K562 (cell line): ENCODE measurements around the gene KRT71. TPM values are rescaled to one million over a fixed set of nuclear protein-coding genes. Genes with fewer than 3 reads are reported as not detected.

Experiments used
- BRCA1 ChIP-seq, 2 experiments: fragments of 450-650 bp in 1 of 2; sonication (generic) in 1 of 2; formaldehyde crosslinking in 1 of 2; IDR thresholded peaks; 2 replicates each; pipeline versions ENCODE4 v1.5.0 to v1.6.1; 2017 to 2020; ENCODE audit warnings: mild to moderate bottlenecking in 1 of 2, missing genetic modification reagents in 1 of 2
- CBX2 ChIP-seq: fragments of 200-600 bp; sonication (generic); IDR thresholded peaks from one replicate; pipeline ENCODE4 v1.6.1; 2012; ENCODE audit warnings: mild to moderate bottlenecking, low read length, inconsistent platforms; ENCODE audit not compliant: insufficient read depth, poor library complexity, severe bottlenecking
- CHD2 ChIP-seq: IDR thresholded peaks from 2 replicates; pipeline ENCODE4 v1.6.1; 2011; ENCODE audit warnings: low read depth, low read length
- HDAC8 ChIP-seq: fragments of 450-650 bp; IDR thresholded peaks from 2 replicates; pipeline ENCODE4 v1.6.1; 2016; ENCODE audit warnings: mild to moderate bottlenecking, missing genetic modification characterization, moderate library complexity, missing compliant biosample characterization
- L3MBTL2 ChIP-seq: fragments of 450-650 bp; IDR thresholded peaks from 2 replicates; pipeline ENCODE4 v1.6.1; 2016; ENCODE audit warnings: mild to moderate bottlenecking, moderate library complexity
- NCOA1 ChIP-seq: fragments of 450-650 bp; IDR thresholded peaks from 2 replicates; pipeline ENCODE4 v1.6.1; 2016; ENCODE audit warnings: low read depth
- PKNOX1 ChIP-seq: fragments of 450-650 bp; IDR thresholded peaks from 2 replicates; pipeline ENCODE4 v1.6.1; 2016
- TARDBP ChIP-seq: fragments of 450-650 bp; IDR thresholded peaks from 2 replicates; pipeline ENCODE4 v1.6.1; 2016
- ZKSCAN1 ChIP-seq: fragments of 150-350 bp; IDR thresholded peaks from 2 replicates; pipeline ENCODE4 v1.6.1; 2016; ENCODE audit warnings: low read depth, low read length
- ZNF12 ChIP-seq: sonication (generic); formaldehyde crosslinking; IDR thresholded peaks from 2 replicates; pipeline ENCODE4 v1.4.0; 2020; ENCODE audit warnings: mild to moderate bottlenecking, missing genetic modification reagents
- ZNF165 ChIP-seq: fragments of 250-450 bp; sonication (Bioruptor Pico); IDR thresholded peaks from 2 replicates; pipeline ENCODE4 v1.4.0; 2020; ENCODE audit warnings: borderline replicate concordance
- ZNF785 ChIP-seq: fragments of 250-450 bp; sonication (Bioruptor Pico); IDR thresholded peaks from 2 replicates; pipeline ENCODE4 v1.4.0; 2020; ENCODE audit warnings: mild to moderate bottlenecking
- polyA plus RNA-seq, 8 experiments: library from polyadenylated mRNA; depleted of rRNA in 4 of 8; stranded (reverse) in 5 of 8; unstranded in 3 of 8; fragments of >200 nt; fragmentation: Nextera tagmentation in 2 of 8; fragmentation: Illumina TruSeq in 1 of 8; extraction: Ambion mirVana in 2 of 8; extraction: Trizol in 1 of 8; gene quantifications; 2 replicates each; pipeline versions ENCODE4 v1.2.1 to v1.2.3, GENCODE V29; 2011 to 2014; ENCODE audit warnings: inconsistent platforms in 1 of 8, missing spikeins in 1 of 8
- total RNA-seq, 7 experiments: library from RNA; depleted of rRNA in 6 of 7; stranded (reverse); fragments of >200 nt in 6 of 7; fragmentation: Illumina TruSeq in 2 of 7; extraction: Trizol in 2 of 7; gene quantifications; 2 replicates each; pipeline versions ENCODE4 v1.2.1 to v1.2.3, GENCODE V29; 2011 to 2021; ENCODE audit warnings: low replicate concordance in 1 of 7
- TF ChIP-seq, protein P1 (sequence below): fragments of 200-600 bp; sonication (generic); IDR thresholded peaks from one replicate; pipeline ENCODE4 v1.6.1; 2012; ENCODE audit warnings: mild to moderate bottlenecking, low read depth, low read length, inconsistent platforms
- TF ChIP-seq, protein P2 (sequence below): IDR thresholded peaks from 2 replicates; pipeline ENCODE4 v1.6.1; 2012; ENCODE audit warnings: low read depth, low read length, improper control_type of control experiment, borderline replicate concordance
- TF ChIP-seq, protein P3 (sequence below): fragments of 250-450 bp; sonication (Bioruptor Pico); IDR thresholded peaks from 2 replicates; pipeline ENCODE4 v1.6.1; 2021; ENCODE audit warnings: mild to moderate bottlenecking

The KRT71 gene
- total and polyA plus RNA-seq, 9 of the 15 experiments (the other 6 are each of a cell fraction or from before 2014, with no cell fraction given), result not detected

GRCh38 chr12:52600071-52600470 lies 47.1 kb upstream of the KRT71 start (continued):
- TF ChIP-seq, protein P1, sequence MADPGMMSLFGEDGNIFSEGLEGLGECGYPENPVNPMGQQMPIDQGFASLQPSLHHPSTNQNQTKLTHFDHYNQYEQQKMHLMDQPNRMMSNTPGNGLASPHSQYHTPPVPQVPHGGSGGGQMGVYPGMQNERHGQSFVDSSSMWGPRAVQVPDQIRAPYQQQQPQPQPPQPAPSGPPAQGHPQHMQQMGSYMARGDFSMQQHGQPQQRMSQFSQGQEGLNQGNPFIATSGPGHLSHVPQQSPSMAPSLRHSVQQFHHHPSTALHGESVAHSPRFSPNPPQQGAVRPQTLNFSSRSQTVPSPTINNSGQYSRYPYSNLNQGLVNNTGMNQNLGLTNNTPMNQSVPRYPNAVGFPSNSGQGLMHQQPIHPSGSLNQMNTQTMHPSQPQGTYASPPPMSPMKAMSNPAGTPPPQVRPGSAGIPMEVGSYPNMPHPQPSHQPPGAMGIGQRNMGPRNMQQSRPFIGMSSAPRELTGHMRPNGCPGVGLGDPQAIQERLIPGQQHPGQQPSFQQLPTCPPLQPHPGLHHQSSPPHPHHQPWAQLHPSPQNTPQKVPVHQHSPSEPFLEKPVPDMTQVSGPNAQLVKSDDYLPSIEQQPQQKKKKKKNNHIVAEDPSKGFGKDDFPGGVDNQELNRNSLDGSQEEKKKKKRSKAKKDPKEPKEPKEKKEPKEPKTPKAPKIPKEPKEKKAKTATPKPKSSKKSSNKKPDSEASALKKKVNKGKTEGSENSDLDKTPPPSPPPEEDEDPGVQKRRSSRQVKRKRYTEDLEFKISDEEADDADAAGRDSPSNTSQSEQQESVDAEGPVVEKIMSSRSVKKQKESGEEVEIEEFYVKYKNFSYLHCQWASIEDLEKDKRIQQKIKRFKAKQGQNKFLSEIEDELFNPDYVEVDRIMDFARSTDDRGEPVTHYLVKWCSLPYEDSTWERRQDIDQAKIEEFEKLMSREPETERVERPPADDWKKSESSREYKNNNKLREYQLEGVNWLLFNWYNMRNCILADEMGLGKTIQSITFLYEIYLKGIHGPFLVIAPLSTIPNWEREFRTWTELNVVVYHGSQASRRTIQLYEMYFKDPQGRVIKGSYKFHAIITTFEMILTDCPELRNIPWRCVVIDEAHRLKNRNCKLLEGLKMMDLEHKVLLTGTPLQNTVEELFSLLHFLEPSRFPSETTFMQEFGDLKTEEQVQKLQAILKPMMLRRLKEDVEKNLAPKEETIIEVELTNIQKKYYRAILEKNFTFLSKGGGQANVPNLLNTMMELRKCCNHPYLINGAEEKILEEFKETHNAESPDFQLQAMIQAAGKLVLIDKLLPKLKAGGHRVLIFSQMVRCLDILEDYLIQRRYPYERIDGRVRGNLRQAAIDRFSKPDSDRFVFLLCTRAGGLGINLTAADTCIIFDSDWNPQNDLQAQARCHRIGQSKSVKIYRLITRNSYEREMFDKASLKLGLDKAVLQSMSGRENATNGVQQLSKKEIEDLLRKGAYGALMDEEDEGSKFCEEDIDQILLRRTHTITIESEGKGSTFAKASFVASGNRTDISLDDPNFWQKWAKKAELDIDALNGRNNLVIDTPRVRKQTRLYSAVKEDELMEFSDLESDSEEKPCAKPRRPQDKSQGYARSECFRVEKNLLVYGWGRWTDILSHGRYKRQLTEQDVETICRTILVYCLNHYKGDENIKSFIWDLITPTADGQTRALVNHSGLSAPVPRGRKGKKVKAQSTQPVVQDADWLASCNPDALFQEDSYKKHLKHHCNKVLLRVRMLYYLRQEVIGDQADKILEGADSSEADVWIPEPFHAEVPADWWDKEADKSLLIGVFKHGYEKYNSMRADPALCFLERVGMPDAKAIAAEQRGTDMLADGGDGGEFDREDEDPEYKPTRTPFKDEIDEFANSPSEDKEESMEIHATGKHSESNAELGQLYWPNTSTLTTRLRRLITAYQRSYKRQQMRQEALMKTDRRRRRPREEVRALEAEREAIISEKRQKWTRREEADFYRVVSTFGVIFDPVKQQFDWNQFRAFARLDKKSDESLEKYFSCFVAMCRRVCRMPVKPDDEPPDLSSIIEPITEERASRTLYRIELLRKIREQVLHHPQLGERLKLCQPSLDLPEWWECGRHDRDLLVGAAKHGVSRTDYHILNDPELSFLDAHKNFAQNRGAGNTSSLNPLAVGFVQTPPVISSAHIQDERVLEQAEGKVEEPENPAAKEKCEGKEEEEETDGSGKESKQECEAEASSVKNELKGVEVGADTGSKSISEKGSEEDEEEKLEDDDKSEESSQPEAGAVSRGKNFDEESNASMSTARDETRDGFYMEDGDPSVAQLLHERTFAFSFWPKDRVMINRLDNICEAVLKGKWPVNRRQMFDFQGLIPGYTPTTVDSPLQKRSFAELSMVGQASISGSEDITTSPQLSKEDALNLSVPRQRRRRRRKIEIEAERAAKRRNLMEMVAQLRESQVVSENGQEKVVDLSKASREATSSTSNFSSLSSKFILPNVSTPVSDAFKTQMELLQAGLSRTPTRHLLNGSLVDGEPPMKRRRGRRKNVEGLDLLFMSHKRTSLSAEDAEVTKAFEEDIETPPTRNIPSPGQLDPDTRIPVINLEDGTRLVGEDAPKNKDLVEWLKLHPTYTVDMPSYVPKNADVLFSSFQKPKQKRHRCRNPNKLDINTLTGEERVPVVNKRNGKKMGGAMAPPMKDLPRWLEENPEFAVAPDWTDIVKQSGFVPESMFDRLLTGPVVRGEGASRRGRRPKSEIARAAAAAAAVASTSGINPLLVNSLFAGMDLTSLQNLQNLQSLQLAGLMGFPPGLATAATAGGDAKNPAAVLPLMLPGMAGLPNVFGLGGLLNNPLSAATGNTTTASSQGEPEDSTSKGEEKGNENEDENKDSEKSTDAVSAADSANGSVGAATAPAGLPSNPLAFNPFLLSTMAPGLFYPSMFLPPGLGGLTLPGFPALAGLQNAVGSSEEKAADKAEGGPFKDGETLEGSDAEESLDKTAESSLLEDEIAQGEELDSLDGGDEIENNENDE, result no peak
- no peak for TF ChIP-seq CHD2
- no peak for TF ChIP-seq BRCA1 (IDR thresholded peaks at IDR 0.05)
- TF ChIP-seq BRCA1 (CRISPR knock-in tag; IDR thresholded peaks at IDR 0.05), result no peak
- no peak for TF ChIP-seq ZKSCAN1
- TF ChIP-seq ZNF785, result no peak
- TF ChIP-seq, protein P2, sequence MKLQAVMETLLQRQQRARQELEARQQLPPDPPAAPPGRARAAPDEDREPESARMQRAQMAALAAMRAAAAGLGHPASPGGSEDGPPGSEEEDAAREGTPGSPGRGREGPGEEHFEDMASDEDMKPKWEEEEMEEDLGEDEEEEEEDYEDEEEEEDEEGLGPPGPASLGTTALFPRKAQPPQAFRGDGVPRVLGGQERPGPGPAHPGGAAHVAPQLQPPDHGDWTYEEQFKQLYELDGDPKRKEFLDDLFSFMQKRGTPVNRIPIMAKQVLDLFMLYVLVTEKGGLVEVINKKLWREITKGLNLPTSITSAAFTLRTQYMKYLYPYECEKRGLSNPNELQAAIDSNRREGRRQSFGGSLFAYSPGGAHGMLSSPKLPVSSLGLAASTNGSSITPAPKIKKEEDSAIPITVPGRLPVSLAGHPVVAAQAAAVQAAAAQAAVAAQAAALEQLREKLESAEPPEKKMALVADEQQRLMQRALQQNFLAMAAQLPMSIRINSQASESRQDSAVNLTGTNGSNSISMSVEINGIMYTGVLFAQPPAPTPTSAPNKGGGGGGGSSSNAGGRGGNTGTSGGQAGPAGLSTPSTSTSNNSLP, result no peak
- no peak for TF ChIP-seq TARDBP
- TF ChIP-seq NCOA1, result no peak
- TF ChIP-seq, protein P3, sequence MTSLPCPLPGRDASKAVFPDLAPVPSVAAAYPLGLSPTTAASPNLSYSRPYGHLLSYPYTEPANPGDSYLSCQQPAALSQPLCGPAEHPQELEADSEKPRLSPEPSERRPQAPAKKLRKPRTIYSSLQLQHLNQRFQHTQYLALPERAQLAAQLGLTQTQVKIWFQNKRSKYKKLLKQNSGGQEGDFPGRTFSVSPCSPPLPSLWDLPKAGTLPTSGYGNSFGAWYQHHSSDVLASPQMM (CRISPR knock-in tag), result no peak
- no peak for TF ChIP-seq CBX2
- no peak for TF ChIP-seq ZNF12 (CRISPR knock-in tag)
- no peak for TF ChIP-seq PKNOX1
- no peak for TF ChIP-seq ZNF165 (CRISPR knock-in tag)
- TF ChIP-seq HDAC8, result no peak
- TF ChIP-seq L3MBTL2, result no peak
